Endothelial cell of umbilical vein (primary cell): ENCODE results near the gene CCL14. TPM values are rescaled to one million over a fixed set of nuclear protein-coding genes. Genes with fewer than 3 reads are reported as not detected.

Experiments
- BruUV-seq: library from RNA; stranded (reverse); fragments of 400-500 nt; replicated peaks from 2 replicates; lab custom pipeline; 2021; lab: Mats Ljungman, UMichigan
- CTCF ChIA-PET: fragments of 300-600, 350-600 bp; sonication (Branson Sonifier 250); formaldehyde crosslinking; loops from one replicate; lab custom pipeline; 2021; ENCODE audit warnings: antibody characterized with exemption, inconsistent platforms; lab: Charles Lee
- POLR2A ChIA-PET: fragments of 300-600, 350-600 bp; sonication (Branson Sonifier 250); formaldehyde crosslinking; loops from one replicate; lab custom pipeline; 2021; ENCODE audit warnings: antibody characterized with exemption, inconsistent platforms; lab: Charles Lee
- DNase-seq: peaks from one replicate; pipeline ENCODE4 v3.0.0-alpha.2; 2011; ENCODE audit warnings: low read depth, low spot score
- FAIRE-seq: peaks from 2 replicates; lab custom pipeline; 2011; peaks lifted over from hg19 to GRCh38; lab: Jason Lieb, UNC
- H2AFZ ChIP-seq: 2 replicates; pipeline ENCODE4 v1.6.0; 2012; ENCODE audit warnings: low read depth, low read length, control low read depth, inconsistent platforms
- H3K27ac ChIP-seq: 2 replicates; pipeline ENCODE4 v1.5.1; 2011; ENCODE audit warnings: low read depth, mild to moderate bottlenecking, control low read depth, low read length, moderate library complexity; ENCODE audit not compliant: insufficient read depth
- H3K27me3 ChIP-seq, 2 experiments: 2 replicates each; pipeline versions ENCODE4 v1.6.0 to v1.6.1; 2011; ENCODE audit warnings: low read length in 2 of 2, mixed read lengths in 1 of 2; ENCODE audit not compliant: control insufficient read depth in 2 of 2, insufficient read depth in 2 of 2
- H3K36me3 ChIP-seq, 2 experiments: 2 replicates in 1 of 2; 3 replicates in 1 of 2; pipeline ENCODE4 v1.5.1; 2011; ENCODE audit warnings: low read length in 2 of 2, mild to moderate bottlenecking in 1 of 2, moderate library complexity in 1 of 2; ENCODE audit not compliant: control insufficient read depth in 2 of 2, insufficient read depth in 2 of 2; ENCODE audit errors: extremely low read depth in 1 of 2
- H3K4me1 ChIP-seq: 3 replicates; pipeline ENCODE4 v1.5.1; 2011; ENCODE audit warnings: mild to moderate bottlenecking, low read length; ENCODE audit not compliant: control insufficient read depth, insufficient read depth; ENCODE audit errors: extremely low read depth
- H3K4me2 ChIP-seq: 2 replicates; pipeline ENCODE4 v1.6.1; 2011; ENCODE audit warnings: low read length, control low read depth, mixed read lengths; ENCODE audit not compliant: insufficient read depth
- H3K4me3 ChIP-seq, 3 experiments: fragments of 200-600 bp in 1 of 3; sonication (generic), shearing (Covaris generic) in 1 of 3; replicated peaks in 1 of 3; 2 replicates each; pipeline ENCODE4 v1.5.1; 2011 to 2016; ENCODE audit warnings: control low read depth in 3 of 3, low read length in 3 of 3, mild to moderate bottlenecking in 2 of 3, inconsistent platforms in 1 of 3, low read depth in 1 of 3, moderate library complexity in 1 of 3; ENCODE audit not compliant: insufficient read depth in 1 of 3
- H3K79me2 ChIP-seq: 2 replicates; pipeline ENCODE4 v1.6.0; 2012; ENCODE audit warnings: low read length, inconsistent platforms; ENCODE audit not compliant: control insufficient read depth, insufficient read depth
- H3K9ac ChIP-seq: replicated peaks from 2 replicates; pipeline ENCODE3; 2011; ENCODE audit warnings: low read length, control low read depth; ENCODE audit not compliant: insufficient read depth; ENCODE audit errors: extremely low read depth
- H3K9me1 ChIP-seq: replicated peaks from 3 replicates; pipeline ENCODE4 v1.6.0; 2011; ENCODE audit warnings: mild to moderate bottlenecking, low read length; ENCODE audit not compliant: control insufficient read depth, insufficient read depth; ENCODE audit errors: extremely low read depth
- H3K9me3 ChIP-seq: replicated peaks from 2 replicates; pipeline ENCODE4 v1.5.1; 2012; ENCODE audit warnings: low read length, inconsistent platforms; ENCODE audit not compliant: control insufficient read depth, insufficient read depth
- H4K20me1 ChIP-seq: replicated peaks from 2 replicates; pipeline ENCODE3; 2011; ENCODE audit warnings: mild to moderate bottlenecking, low read length; ENCODE audit not compliant: control insufficient read depth, insufficient read depth; ENCODE audit errors: extremely low read depth
- FOS ChIP-seq: IDR thresholded peaks from 2 replicates; pipeline ENCODE4 v1.6.1; 2011; ENCODE audit warnings: mild to moderate bottlenecking, low read length, moderate library complexity, borderline replicate concordance; ENCODE audit not compliant: insufficient read depth
- JUN ChIP-seq: IDR thresholded peaks from 2 replicates; pipeline ENCODE4 v1.6.1; 2011; ENCODE audit warnings: borderline replicate concordance, low read depth; ENCODE audit not compliant: insufficient read length, insufficient read depth
- POLR2A ChIP-seq: IDR thresholded peaks from 2 replicates; pipeline ENCODE4 v1.6.1; 2012; ENCODE audit warnings: low read depth, mild to moderate bottlenecking, control low read depth, low read length
- POLR2AphosphoS5 ChIP-seq: IDR thresholded peaks from 2 replicates; pipeline ENCODE4 v1.6.1; 2012; ENCODE audit warnings: low read depth, mild to moderate bottlenecking, control low read depth, low read length, moderate library complexity; ENCODE audit not compliant: insufficient read depth
- dilution Hi-C: fragments of 300-500 bp; cut with MboI; formaldehyde crosslinking; loops from one replicate; pipeline ENCODE4 v1.15.0; 2019; ENCODE audit warnings: low sequenced_read_pairs; ENCODE audit not compliant: extremely low pct_ligation_motif_present
- intact Hi-C: fragments of 100-400 bp; cut with micrococcal nuclease; formaldehyde crosslinking; loops from one replicate; pipeline ENCODE4 v1.10.0; 2022
- polyA plus RNA-seq, 4 experiments: library from polyadenylated mRNA; depleted of rRNA in 3 of 4; stranded (reverse) in 3 of 4; unstranded in 1 of 4; fragments of >200 nt; gene quantifications; 2 replicates each; pipeline versions ENCODE4 v1.2.1 to v1.2.3, GENCODE V29; 2011 to 2012; ENCODE audit warnings: missing spikeins in 1 of 4
- total RNA-seq: library from RNA; stranded (reverse); gene quantifications from 2 replicates; pipeline ENCODE4 v1.2.3, GENCODE V29; 2021
- TF ChIP-seq, protein P1 (sequence below), 2 donors: IDR thresholded peaks; 1 replicate in 1 of 2; 2 replicates in 1 of 2; pipeline ENCODE4 v1.5.1; 2011; ENCODE audit warnings: low read length in 2 of 2, mild to moderate bottlenecking in 2 of 2, moderate library complexity in 2 of 2, control low read depth in 1 of 2, inconsistent platforms in 1 of 2, low read depth in 1 of 2; ENCODE audit not compliant: insufficient read depth in 1 of 2; ENCODE audit errors: extremely low read depth in 1 of 2

Gene CCL14
- total and polyA plus RNA-seq, 2 donors (not counting 3 experiments of a cell fraction or from before 2014, with no cell fraction given), result 21.3 to 25.8 TPM

DNA sequence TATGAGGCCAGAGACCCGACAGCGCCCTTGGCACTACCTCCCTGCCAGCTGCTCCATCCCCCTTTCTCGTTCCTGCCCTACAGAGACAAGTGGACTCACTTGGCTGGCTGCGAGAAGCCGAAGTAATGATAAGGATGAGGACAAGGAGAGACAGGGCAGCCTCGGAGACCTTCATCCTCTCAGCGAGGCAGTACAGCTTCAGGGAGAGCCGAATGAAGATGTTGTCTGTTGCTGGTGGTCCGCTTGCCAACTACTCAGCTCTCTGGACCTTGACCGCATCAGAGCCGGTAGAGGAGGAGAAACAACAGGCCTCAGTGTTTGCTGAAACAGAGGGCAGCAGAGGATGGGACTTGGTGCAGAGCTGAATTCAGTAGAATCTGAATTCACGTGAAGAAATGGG, 5.3 kb downstream of the CCL14 start, which contains the start of gene CCL16:
Gene CCL16, minus strand, starts transcription at position 252 of the 400 bp plus-strand sequence. Its CDS starts 77 bp downstream, at position 175.
- Histone ChIP-seq H3K4me1 (peaks cover 18% of the 10 kb centered on the region), H3K9me3 (no peaks in the 10 kb centered on the region), H2AFZ (no peak within 1 kb of the TSS), H3K9ac (no peak within 1 kb of the TSS), H3K27ac (no peak within 1 kb of the TSS), H3K27me3 (no peaks in the 10 kb centered on the region), H3K4me2 (no peak within 1 kb of the TSS), H3K36me3 (peaks cover 0 to 4% of the 10 kb centered on the region in 2 experiments), H3K9me1 (no peaks in the 10 kb centered on the region), H4K20me1 (no peaks in the 10 kb centered on the region), H3K79me2 (no peaks in the 10 kb centered on the region), H3K4me3 (no peak within 1 kb of the TSS)
- DNase-seq (no peak), FAIRE-seq (no peak)
- ChIA-PET POLR2A (no interaction called here), CTCF (interaction anchor here (1.4 to 4.9 kb wide), 6 partner anchors 12 to 91 kb away, joined by 3 to 22 read pairs (median 6); no protein-coding TSS in a partner anchor)
- dilution Hi-C loops (no loop called here), intact Hi-C loops (no loop called here)
- TF ChIP-seq POLR2A, result no peak
- TF ChIP-seq POLR2AphosphoS5, result no peak
- BruUV-seq, result no TSS peak

DNA sequence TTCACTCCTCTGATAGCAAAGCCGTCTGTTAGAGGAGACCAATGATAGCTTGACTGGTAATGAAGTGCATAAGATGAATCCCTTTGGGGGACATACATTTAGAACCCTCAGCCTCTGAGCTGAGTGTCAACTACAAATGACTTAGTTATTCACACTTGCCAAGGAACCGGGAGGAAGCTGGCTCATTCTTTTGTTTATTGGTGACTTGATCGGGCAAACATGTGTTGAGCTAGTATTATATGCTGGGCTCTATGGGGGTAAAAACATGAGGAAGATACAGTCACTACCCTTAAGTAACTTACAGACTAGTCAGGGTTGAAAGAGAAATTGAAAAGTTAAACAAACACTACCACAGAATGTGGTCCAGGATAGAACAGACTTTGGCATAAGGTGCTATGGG, 8.2 kb downstream of the CCL14 start:
- no peaks in the 10 kb centered on the region for H4K20me1 ChIP-seq
- H3K4me1 ChIP-seq, result peaks cover 30% of the 10 kb centered on the region
- BruUV-seq, result no TSS peak
- H3K27me3 ChIP-seq, result no peaks in the 10 kb centered on the region
- H3K9me1 ChIP-seq, result no peaks in the 10 kb centered on the region
- H3K79me2 ChIP-seq, result no peaks in the 10 kb centered on the region
- dilution Hi-C loops (no loop called here), intact Hi-C loops (no loop called here)
- no peak for FAIRE-seq
- no peaks in the 10 kb centered on the region for H3K9me3 ChIP-seq
- DNase-seq, result peak; percentile 59
- CTCF ChIA-PET, result interaction anchor here (0.9 to 13.0 kb wide), 6 partner anchors 9 to 170 kb away, joined by 3 to 467 read pairs (median 10); no protein-coding TSS in a partner anchor
- H3K4me3 ChIP-seq, result no peak overlapping the region
- peak overlapping the region; percentile 35 for H2AFZ ChIP-seq
- H3K9ac ChIP-seq, result no peak overlapping the region
- POLR2A ChIA-PET, result interaction anchor here (1.6 kb wide), 1 partner anchor 94 kb away, joined by 4 read pairs; no protein-coding TSS in a partner anchor
- no peak overlapping the region for H3K4me2 ChIP-seq
- peak overlapping the region; percentile 2 for H3K27ac ChIP-seq
- H3K36me3 ChIP-seq, result no peaks in the 10 kb centered on the region
- TF ChIP-seq POLR2AphosphoS5 (no peak), FOS (peak; percentile 42), POLR2A (no peak), JUN (peak; percentile 15)
- TF ChIP-seq, protein P1, sequence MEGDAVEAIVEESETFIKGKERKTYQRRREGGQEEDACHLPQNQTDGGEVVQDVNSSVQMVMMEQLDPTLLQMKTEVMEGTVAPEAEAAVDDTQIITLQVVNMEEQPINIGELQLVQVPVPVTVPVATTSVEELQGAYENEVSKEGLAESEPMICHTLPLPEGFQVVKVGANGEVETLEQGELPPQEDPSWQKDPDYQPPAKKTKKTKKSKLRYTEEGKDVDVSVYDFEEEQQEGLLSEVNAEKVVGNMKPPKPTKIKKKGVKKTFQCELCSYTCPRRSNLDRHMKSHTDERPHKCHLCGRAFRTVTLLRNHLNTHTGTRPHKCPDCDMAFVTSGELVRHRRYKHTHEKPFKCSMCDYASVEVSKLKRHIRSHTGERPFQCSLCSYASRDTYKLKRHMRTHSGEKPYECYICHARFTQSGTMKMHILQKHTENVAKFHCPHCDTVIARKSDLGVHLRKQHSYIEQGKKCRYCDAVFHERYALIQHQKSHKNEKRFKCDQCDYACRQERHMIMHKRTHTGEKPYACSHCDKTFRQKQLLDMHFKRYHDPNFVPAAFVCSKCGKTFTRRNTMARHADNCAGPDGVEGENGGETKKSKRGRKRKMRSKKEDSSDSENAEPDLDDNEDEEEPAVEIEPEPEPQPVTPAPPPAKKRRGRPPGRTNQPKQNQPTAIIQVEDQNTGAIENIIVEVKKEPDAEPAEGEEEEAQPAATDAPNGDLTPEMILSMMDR (IDR thresholded peaks at IDR 0.05; ENCODE audit: extremely low read depth in 1 of 2, insufficient read depth in 1 of 2, low read depth in 1 of 2, low read length in 2 of 2), result no peak
